Bronchial epithelial cell (primary cell): ENCODE measurements around the gene OXCT1. TPM values are rescaled to one million over a fixed set of nuclear protein-coding genes. Genes with fewer than 3 reads are reported as not detected.
"Not testable (repeated sequence)": the region's sequence is repeated elsewhere in the genome, so short reads cannot be mapped to it uniquely, and the experiment has no call there.

Experiments used
- DNase-seq: peaks from one replicate; pipeline ENCODE4 v3.0.0-alpha.2; 2010; ENCODE audit warnings: low read depth
- FAIRE-seq: peaks from 2 replicates; lab custom pipeline; 2011; peaks lifted over from hg19 to GRCh38; lab: Jason Lieb, UNC
- H3K27me3 ChIP-seq: 2 replicates; pipeline ENCODE4 v1.5.1; 2011; ENCODE audit warnings: low read length; ENCODE audit not compliant: control insufficient read depth, insufficient read depth
- H3K36me3 ChIP-seq: 2 replicates; pipeline ENCODE4 v1.5.1; 2011; ENCODE audit warnings: low read length; ENCODE audit not compliant: control insufficient read depth, insufficient read depth
- H3K4me3 ChIP-seq: 2 replicates; pipeline ENCODE4 v1.5.1; 2011; ENCODE audit warnings: mild to moderate bottlenecking, low read depth, low read length, control low read depth
- total RNA-seq: library from RNA; depleted of rRNA; stranded (reverse); fragments of >200 nt; gene quantifications from 2 replicates; pipeline ENCODE4 v1.2.1, GENCODE V29; 2014
- TF ChIP-seq, protein P1 (sequence below): IDR thresholded peaks from 2 replicates; pipeline ENCODE4 v1.5.1; 2011; ENCODE audit warnings: mild to moderate bottlenecking, moderate library complexity, low read length, control low read depth, inconsistent platforms; ENCODE audit not compliant: insufficient read depth, severe bottlenecking

Gene OXCT1
- total RNA-seq, 1 donor from 2014 or later: 15.3 TPM

DNA sequence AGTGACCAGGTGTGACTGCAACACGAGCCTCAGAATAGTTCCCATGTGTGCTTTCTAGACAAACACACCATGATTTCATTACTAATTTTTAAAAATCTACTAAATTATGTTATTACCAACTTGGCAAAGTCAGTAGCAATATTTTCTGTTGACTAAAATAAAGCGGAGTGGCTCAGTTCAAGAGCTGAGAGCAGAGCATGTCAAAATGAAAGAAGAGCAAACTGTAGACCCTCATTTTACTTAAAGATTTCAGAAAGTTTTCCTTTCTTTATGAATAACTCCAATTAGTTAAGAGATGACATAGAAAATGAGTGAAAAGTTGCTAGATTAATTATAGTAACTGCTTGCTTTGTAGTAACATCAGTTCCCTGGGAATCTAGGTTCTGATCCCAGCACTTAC is 17.9 kb downstream of the OXCT1 start:
- H3K27me3 ChIP-seq: no peaks in the 10 kb centered on the region
- FAIRE-seq (no peak), DNase-seq (no peak)
- H3K36me3 ChIP-seq: peaks cover 7% of the 10 kb centered on the region
- TF ChIP-seq, protein P1, sequence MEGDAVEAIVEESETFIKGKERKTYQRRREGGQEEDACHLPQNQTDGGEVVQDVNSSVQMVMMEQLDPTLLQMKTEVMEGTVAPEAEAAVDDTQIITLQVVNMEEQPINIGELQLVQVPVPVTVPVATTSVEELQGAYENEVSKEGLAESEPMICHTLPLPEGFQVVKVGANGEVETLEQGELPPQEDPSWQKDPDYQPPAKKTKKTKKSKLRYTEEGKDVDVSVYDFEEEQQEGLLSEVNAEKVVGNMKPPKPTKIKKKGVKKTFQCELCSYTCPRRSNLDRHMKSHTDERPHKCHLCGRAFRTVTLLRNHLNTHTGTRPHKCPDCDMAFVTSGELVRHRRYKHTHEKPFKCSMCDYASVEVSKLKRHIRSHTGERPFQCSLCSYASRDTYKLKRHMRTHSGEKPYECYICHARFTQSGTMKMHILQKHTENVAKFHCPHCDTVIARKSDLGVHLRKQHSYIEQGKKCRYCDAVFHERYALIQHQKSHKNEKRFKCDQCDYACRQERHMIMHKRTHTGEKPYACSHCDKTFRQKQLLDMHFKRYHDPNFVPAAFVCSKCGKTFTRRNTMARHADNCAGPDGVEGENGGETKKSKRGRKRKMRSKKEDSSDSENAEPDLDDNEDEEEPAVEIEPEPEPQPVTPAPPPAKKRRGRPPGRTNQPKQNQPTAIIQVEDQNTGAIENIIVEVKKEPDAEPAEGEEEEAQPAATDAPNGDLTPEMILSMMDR: no peak
- no peak overlapping the region for H3K4me3 ChIP-seq

GRCh38 chr5:41851116-41851515 is 19.1 kb downstream of the OXCT1 start:
- DNase-seq (no peak), FAIRE-seq (no peak)
- Histone ChIP-seq H3K27me3 (no peaks in the 10 kb centered on the region), H3K4me3 (no peak overlapping the region), H3K36me3 (peaks cover 7% of the 10 kb centered on the region)
- TF ChIP-seq, protein P1: no peak

GRCh38 chr5:41848983-41849382 is 21.2 kb downstream of the OXCT1 start:
- TF ChIP-seq, protein P1: no peak
- DNase-seq (no peak), FAIRE-seq (no peak)
- Histone ChIP-seq H3K4me3 (no peak overlapping the region), H3K36me3 (peaks cover 7% of the 10 kb centered on the region), H3K27me3 (no peaks in the 10 kb centered on the region)

- H3K36me3 ChIP-seq, DNase-seq, H3K27me3 ChIP-seq, FAIRE-seq, H3K4me3 ChIP-seq: not testable (repeated sequence)
Measured at GRCh38 chr5:41845751-41846150, 24.5 kb downstream of the OXCT1 start.

GRCh38 chr5:41844502-41844901 is 25.7 kb downstream of the OXCT1 start:
- Histone ChIP-seq H3K36me3 (peaks cover 2% of the 10 kb centered on the region), H3K27me3 (no peaks in the 10 kb centered on the region), H3K4me3 (no peak overlapping the region)
- DNase-seq: no peak
- TF ChIP-seq, protein P1: no peak
- FAIRE-seq: no peak

- peak; percentile 50 for DNase-seq
- TF ChIP-seq, protein P1: peak; percentile 51
- Histone ChIP-seq H3K4me3 (no peak overlapping the region), H3K27me3 (no peaks in the 10 kb centered on the region), H3K36me3 (no peaks in the 10 kb centered on the region)
- FAIRE-seq: no peak
Measured at GRCh38 chr5:41843456-41844370, 26.5 kb downstream of the OXCT1 start.
